Mesenchymal stem cell (in vitro differentiated cells and primary cell): ENCODE data around the gene LRRC7.
"Not testable (repeated sequence)": the region's sequence is repeated elsewhere in the genome, so short reads cannot be mapped to it uniquely, and the experiment has no call there.

Experiments used
- DNase-seq: peaks from one replicate; pipeline ENCODE4 v3.0.0-alpha.2; 2013
- H2AFZ ChIP-seq: one replicate; pipeline ENCODE4 v1.6.1; 2013; ENCODE audit warnings: low read depth, mild to moderate bottlenecking, control low read depth, inconsistent platforms, low read length, moderate library complexity
- H2AK5ac ChIP-seq: 2 replicates; pipeline ENCODE4 v1.6.1; 2013; ENCODE audit warnings: low read length, moderate library complexity, mild to moderate bottlenecking, inconsistent platforms; ENCODE audit not compliant: severe bottlenecking
- H2BK120ac ChIP-seq: one replicate; pipeline ENCODE4 v1.6.1; 2013; ENCODE audit warnings: low read depth, mild to moderate bottlenecking, inconsistent platforms, low read length, moderate library complexity
- H2BK12ac ChIP-seq, 2 experiments: one replicate each; pipeline ENCODE4 v1.6.1; 2013; ENCODE audit warnings: inconsistent platforms in 2 of 2, low read length in 2 of 2, mild to moderate bottlenecking in 2 of 2, moderate library complexity in 2 of 2, control low read depth in 1 of 2
- H2BK15ac ChIP-seq: one replicate; pipeline ENCODE4 v1.6.1; 2013; ENCODE audit warnings: mild to moderate bottlenecking, low read depth, inconsistent platforms; ENCODE audit not compliant: poor library complexity, severe bottlenecking
- H2BK5ac ChIP-seq: 2 replicates; pipeline ENCODE4 v1.6.1; 2013; ENCODE audit warnings: low read depth, mild to moderate bottlenecking, low read length, control low read depth, inconsistent platforms; ENCODE audit not compliant: poor library complexity, severe bottlenecking
- H3K14ac ChIP-seq, 2 experiments: one replicate each; pipeline ENCODE4 v1.6.1; 2013; ENCODE audit warnings: inconsistent platforms in 2 of 2, low read length in 2 of 2, control low read depth in 1 of 2, mild to moderate bottlenecking in 1 of 2, moderate library complexity in 1 of 2
- H3K18ac ChIP-seq, 2 experiments: one replicate each; pipeline ENCODE4 v1.6.1; 2013; ENCODE audit warnings: inconsistent platforms in 2 of 2, low read length in 2 of 2, control low read depth in 1 of 2, low read depth in 1 of 2, mild to moderate bottlenecking in 1 of 2
- H3K23ac ChIP-seq, 2 experiments: one replicate each; pipeline ENCODE4 v1.6.1; 2013; ENCODE audit warnings: inconsistent platforms in 2 of 2, low read length in 2 of 2, mild to moderate bottlenecking in 2 of 2, moderate library complexity in 2 of 2, control low read depth in 1 of 2
- H3K27ac ChIP-seq: 2 replicates; pipeline ENCODE4 v1.5.1; 2013; ENCODE audit warnings: mild to moderate bottlenecking, moderate library complexity, low read length, control low read depth, inconsistent platforms; ENCODE audit not compliant: poor library complexity, severe bottlenecking
- H3K27me3 ChIP-seq, 2 experiments: 2 replicates each; pipeline versions ENCODE4 v1.6.1 to v1.7.0; 2013; ENCODE audit warnings: low read length in 2 of 2, mild to moderate bottlenecking in 2 of 2, moderate library complexity in 2 of 2, control low read depth in 1 of 2, inconsistent platforms in 1 of 2; ENCODE audit not compliant: control insufficient read depth in 1 of 2, insufficient read depth in 1 of 2
- H3K36me3 ChIP-seq, 2 experiments: 2 replicates each; pipeline versions ENCODE4 v1.6.1 to v1.7.0; 2013; ENCODE audit warnings: low read length in 2 of 2, control low read depth in 1 of 2, inconsistent platforms in 1 of 2, low read depth in 1 of 2, mild to moderate bottlenecking in 1 of 2; ENCODE audit not compliant: insufficient read depth in 2 of 2, control insufficient read depth in 1 of 2
- H3K4ac ChIP-seq, 2 experiments: one replicate each; pipeline ENCODE4 v1.6.1; 2013; ENCODE audit warnings: inconsistent platforms in 2 of 2, low read length in 2 of 2, mild to moderate bottlenecking in 2 of 2, moderate library complexity in 2 of 2, control low read depth in 1 of 2, low read depth in 1 of 2
- H3K4me1 ChIP-seq: 2 replicates; pipeline ENCODE4 v1.6.1; 2013; ENCODE audit warnings: low read depth, low read length, control low read depth; ENCODE audit not compliant: control insufficient read depth, insufficient read depth
- H3K4me2 ChIP-seq: 2 replicates; pipeline ENCODE4 v1.6.1; 2013; ENCODE audit warnings: low read length, mild to moderate bottlenecking, inconsistent platforms; ENCODE audit not compliant: poor library complexity, severe bottlenecking
- H3K4me3 ChIP-seq, 2 experiments: 2 replicates each; pipeline versions ENCODE4 v1.5.1 to v1.7.0; 2013; ENCODE audit warnings: low read length in 2 of 2, mild to moderate bottlenecking in 2 of 2, control low read depth in 1 of 2, low read depth in 1 of 2; ENCODE audit not compliant: insufficient read depth in 1 of 2
- H3K79me1 ChIP-seq: replicated peaks from 2 replicates; pipeline ENCODE4 v1.6.1; 2013; ENCODE audit warnings: mild to moderate bottlenecking, control low read depth, low read length, inconsistent platforms; ENCODE audit not compliant: poor library complexity, severe bottlenecking
- H3K9ac ChIP-seq: 2 replicates; pipeline ENCODE4 v1.7.0; 2013; ENCODE audit warnings: mild to moderate bottlenecking, low read length, moderate library complexity
- H3K9me3 ChIP-seq: 2 replicates; pipeline ENCODE4 v1.7.0; 2013; ENCODE audit warnings: mild to moderate bottlenecking, low read length; ENCODE audit not compliant: control insufficient read depth
- H4K8ac ChIP-seq: one replicate; pipeline ENCODE4 v1.6.1; 2013; ENCODE audit warnings: inconsistent platforms, mild to moderate bottlenecking, low read length, moderate library complexity
- H4K91ac ChIP-seq: one replicate; pipeline ENCODE4 v1.6.1; 2013; ENCODE audit warnings: mild to moderate bottlenecking, low read length, inconsistent platforms
- WGBS: methylation state at CpG from one replicate; pipeline ENCODE4 v1.1.7; 2013; ENCODE audit warnings: mixed read lengths; 5-methylcytosine and 5-hydroxymethylcytosine counted together

Gene LRRC7

DNA sequence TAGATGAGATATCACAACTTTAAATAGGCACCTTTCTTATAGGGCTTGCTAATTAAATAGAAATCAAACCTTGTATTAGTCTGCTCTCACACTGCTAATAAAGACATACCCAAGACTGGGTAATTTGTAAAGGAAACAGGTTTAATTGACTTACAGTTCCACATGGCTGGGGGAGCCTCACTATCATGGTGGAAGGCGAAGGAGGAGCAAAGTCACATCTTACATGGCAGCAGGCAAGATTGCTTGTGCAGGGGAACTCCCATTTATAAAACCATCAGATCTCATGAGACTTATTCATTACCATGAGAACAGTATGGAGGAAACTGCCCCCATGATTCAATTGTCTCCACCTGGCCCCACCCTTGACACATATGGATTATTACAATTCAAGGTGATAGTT lies 477.9 kb downstream of the LRRC7 start:
- not testable (repeated sequence) for H3K18ac ChIP-seq, H3K4me3 ChIP-seq, H4K8ac ChIP-seq, H3K36me3 ChIP-seq, H3K9ac ChIP-seq, H4K91ac ChIP-seq, H3K79me1 ChIP-seq, H3K27me3 ChIP-seq, H3K23ac ChIP-seq, DNase-seq, H3K14ac ChIP-seq, H2BK12ac ChIP-seq, H2AFZ ChIP-seq, H3K4ac ChIP-seq, H2BK5ac ChIP-seq, H3K4me1 ChIP-seq, H3K9me3 ChIP-seq, H2BK120ac ChIP-seq, H2BK15ac ChIP-seq, H3K4me2 ChIP-seq
- whole genome bisulfite sequencing, result 100% methylated on average over 1 of the region's 1 CpG
- Histone ChIP-seq H2AK5ac (peak overlapping the region; percentile 73), H3K27ac (peak overlapping the region; percentile 84)

GRCh38 chr1:70048336-70049094 lies 480.8 kb downstream of the LRRC7 start:
- Histone ChIP-seq H3K36me3 (no peaks in the 10 kb centered on the region), H2AFZ (no peak overlapping the region), H4K8ac (no peak overlapping the region), H2BK12ac (no peak overlapping the region), H3K14ac (no peak overlapping the region), H3K18ac (no peak overlapping the region), H2BK15ac (no peak overlapping the region), H2AK5ac (no peak overlapping the region), H4K91ac (no peak overlapping the region), H3K79me1 (no peaks in the 10 kb centered on the region), H3K4me3 (no peak overlapping the region), H3K27ac (no peak overlapping the region), H3K9ac (no peak overlapping the region), H3K4ac (no peak overlapping the region), H3K23ac (no peak overlapping the region), H3K27me3 (no peaks in the 10 kb centered on the region), H2BK120ac (no peak overlapping the region), H3K4me2 (no peak overlapping the region), H3K4me1 (peaks cover 1% of the 10 kb centered on the region), H2BK5ac (no peak overlapping the region), H3K9me3 (no peaks in the 10 kb centered on the region)
- no peak for DNase-seq
- no CpG with 5 or more reads among the region's 1 CpG for WGBS

- no peak for DNase-seq
- H2BK12ac ChIP-seq, result no peak overlapping the region
- WGBS, result no CpG with 5 or more reads among the region's 1 CpG
Observed at GRCh38 chr1:70051926-70052325, 484.2 kb downstream of the LRRC7 start.

GRCh38 chr1:70057500-70057899 lies 489.8 kb downstream of the LRRC7 start:
- no peak overlapping the region for H2BK120ac ChIP-seq
- H2AFZ ChIP-seq, result no peak overlapping the region
- no peaks in the 10 kb centered on the region for H3K4me1 ChIP-seq
- H3K4me2 ChIP-seq, result no peak overlapping the region
- H3K9me3 ChIP-seq, result no peaks in the 10 kb centered on the region
- H3K4me3 ChIP-seq, result no peak overlapping the region
- H3K14ac ChIP-seq, result no peak overlapping the region
- no peak overlapping the region for H2AK5ac ChIP-seq
- H3K79me1 ChIP-seq, result no peaks in the 10 kb centered on the region
- no peak overlapping the region for H3K27ac ChIP-seq
- no peak overlapping the region for H3K18ac ChIP-seq
- no peak overlapping the region for H3K23ac ChIP-seq
- H4K8ac ChIP-seq, result no peak overlapping the region
- no peaks in the 10 kb centered on the region for H3K36me3 ChIP-seq
- no peak overlapping the region for H4K91ac ChIP-seq
- no peaks in the 10 kb centered on the region for H3K27me3 ChIP-seq
- H2BK15ac ChIP-seq, result no peak overlapping the region
- no peak overlapping the region for H3K4ac ChIP-seq
- H2BK5ac ChIP-seq, result no peak overlapping the region
- no peak overlapping the region for H3K9ac ChIP-seq
- H2BK12ac ChIP-seq, result no peak overlapping the region
- no peak for DNase-seq

More at GRCh38 chr1:70051926-70052325, 484.2 kb downstream of the LRRC7 start:
- H2AFZ ChIP-seq, result no peak overlapping the region
- no peak overlapping the region for H2BK15ac ChIP-seq
- H3K4me2 ChIP-seq, result no peak overlapping the region
- H3K4me3 ChIP-seq, result no peak overlapping the region
- H3K23ac ChIP-seq, result no peak overlapping the region
- H2BK5ac ChIP-seq, result no peak overlapping the region
- H3K18ac ChIP-seq, result no peak overlapping the region
- no peak overlapping the region for H2BK120ac ChIP-seq
- no peaks in the 10 kb centered on the region for H3K4me1 ChIP-seq
- H2AK5ac ChIP-seq, result no peak overlapping the region
- no peak overlapping the region for H4K91ac ChIP-seq
- H3K27me3 ChIP-seq, result no peaks in the 10 kb centered on the region
- no peaks in the 10 kb centered on the region for H3K9me3 ChIP-seq
- H3K4ac ChIP-seq, result no peak overlapping the region
- no peak overlapping the region for H3K14ac ChIP-seq
- H3K36me3 ChIP-seq, result no peaks in the 10 kb centered on the region
- no peak overlapping the region for H3K27ac ChIP-seq
- H3K9ac ChIP-seq, result no peak overlapping the region
- H4K8ac ChIP-seq, result no peak overlapping the region
- H3K79me1 ChIP-seq, result no peaks in the 10 kb centered on the region
